GM13977 (cell line): ENCODE results near the gene NFU1.

Experiments used
- DNase-seq: peaks from one replicate; pipeline ENCODE4 v3.0.0; 2012; ENCODE audit warnings: low spot score
- in situ Hi-C: fragments of 300-500 bp; cut with MboI; formaldehyde crosslinking; loops from one replicate; pipeline ENCODE4 v1.12.0; 2022; ENCODE audit warnings: low sequenced_read_pairs, low pct_unique_long_range_greater_than_20kb, mixed read lengths, inconsistent platforms; ENCODE audit not compliant: unreplicated experiment
- TF ChIP-seq, protein P1 (sequence below): IDR thresholded peaks from 2 replicates; pipeline ENCODE4 v1.5.1; 2012; ENCODE audit warnings: mild to moderate bottlenecking, control low read depth; ENCODE audit not compliant: insufficient read depth; ENCODE audit errors: extremely low read depth, missing control alignments

The NFU1 gene

DNA sequence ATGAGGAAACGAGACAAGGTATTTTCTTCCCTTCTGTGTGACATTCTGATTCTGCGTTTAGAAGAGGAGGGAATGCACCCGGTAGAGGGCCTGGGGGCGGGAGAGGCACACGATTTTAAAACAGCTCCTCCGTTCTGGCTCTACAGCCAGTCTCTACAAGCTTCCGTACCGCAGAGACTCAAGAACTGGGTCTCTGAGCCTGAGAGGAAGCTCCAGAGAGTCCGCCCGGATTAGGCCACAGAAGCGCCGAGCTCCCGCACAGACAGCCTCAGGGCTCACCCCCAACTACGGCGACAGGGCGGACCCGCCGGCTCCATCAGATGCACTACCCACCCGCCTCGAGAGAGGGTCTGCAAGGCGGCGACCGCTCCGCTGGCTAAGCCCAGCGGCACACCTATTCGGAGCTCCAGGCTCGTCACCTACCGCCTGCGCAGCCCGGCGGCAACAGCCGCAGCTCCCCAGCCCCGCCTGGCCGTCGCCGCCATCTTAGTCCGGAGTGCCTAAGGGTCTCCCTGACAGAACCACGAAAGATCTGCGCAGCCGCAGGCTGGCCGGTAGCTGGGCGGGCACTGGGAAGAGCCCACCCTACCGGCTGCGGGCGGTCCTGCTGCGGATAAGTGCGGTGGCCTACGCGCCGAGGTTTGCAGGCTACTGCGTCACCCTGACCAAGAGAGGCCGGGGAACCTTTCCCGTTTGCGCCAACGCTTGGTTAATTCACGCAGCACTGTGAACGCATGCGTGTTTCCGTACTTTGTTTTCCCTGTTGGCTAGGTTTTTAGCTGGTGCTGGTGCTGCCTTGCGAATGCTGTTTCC is at the start of gene NFU1:
TSS of gene NFU1 (minus strand) at position 498 of the 813 bp plus-strand sequence. CDS start at position 485, 13 bp downstream.
- TF ChIP-seq, protein P1, sequence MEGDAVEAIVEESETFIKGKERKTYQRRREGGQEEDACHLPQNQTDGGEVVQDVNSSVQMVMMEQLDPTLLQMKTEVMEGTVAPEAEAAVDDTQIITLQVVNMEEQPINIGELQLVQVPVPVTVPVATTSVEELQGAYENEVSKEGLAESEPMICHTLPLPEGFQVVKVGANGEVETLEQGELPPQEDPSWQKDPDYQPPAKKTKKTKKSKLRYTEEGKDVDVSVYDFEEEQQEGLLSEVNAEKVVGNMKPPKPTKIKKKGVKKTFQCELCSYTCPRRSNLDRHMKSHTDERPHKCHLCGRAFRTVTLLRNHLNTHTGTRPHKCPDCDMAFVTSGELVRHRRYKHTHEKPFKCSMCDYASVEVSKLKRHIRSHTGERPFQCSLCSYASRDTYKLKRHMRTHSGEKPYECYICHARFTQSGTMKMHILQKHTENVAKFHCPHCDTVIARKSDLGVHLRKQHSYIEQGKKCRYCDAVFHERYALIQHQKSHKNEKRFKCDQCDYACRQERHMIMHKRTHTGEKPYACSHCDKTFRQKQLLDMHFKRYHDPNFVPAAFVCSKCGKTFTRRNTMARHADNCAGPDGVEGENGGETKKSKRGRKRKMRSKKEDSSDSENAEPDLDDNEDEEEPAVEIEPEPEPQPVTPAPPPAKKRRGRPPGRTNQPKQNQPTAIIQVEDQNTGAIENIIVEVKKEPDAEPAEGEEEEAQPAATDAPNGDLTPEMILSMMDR, result peak; percentile 58
- peak; percentile 96 for DNase-seq
- in situ Hi-C loops, result no loop called here

DNA sequence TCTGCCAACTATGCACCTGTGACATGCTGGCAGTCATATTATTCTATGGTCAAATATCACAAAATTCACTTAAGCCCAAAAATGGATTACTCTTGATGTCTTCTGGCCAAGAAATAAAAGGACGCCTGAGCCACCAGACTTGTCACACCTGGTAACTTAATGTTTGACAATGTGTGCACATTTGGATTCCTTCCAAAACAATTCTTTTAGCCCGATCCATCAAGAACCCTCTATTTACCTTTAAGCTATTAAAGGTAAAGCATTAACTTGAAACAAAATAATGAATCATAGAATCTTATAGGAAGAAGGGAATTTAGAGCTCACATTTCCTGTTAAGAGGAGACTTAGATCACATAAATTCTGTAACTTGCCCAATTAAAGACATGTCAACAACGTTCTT is 46.5 kb upstream of the NFU1 start:
- no peak for DNase-seq
- in situ Hi-C loops, result no loop called here
- TF ChIP-seq, protein P1, result no peak

DNA sequence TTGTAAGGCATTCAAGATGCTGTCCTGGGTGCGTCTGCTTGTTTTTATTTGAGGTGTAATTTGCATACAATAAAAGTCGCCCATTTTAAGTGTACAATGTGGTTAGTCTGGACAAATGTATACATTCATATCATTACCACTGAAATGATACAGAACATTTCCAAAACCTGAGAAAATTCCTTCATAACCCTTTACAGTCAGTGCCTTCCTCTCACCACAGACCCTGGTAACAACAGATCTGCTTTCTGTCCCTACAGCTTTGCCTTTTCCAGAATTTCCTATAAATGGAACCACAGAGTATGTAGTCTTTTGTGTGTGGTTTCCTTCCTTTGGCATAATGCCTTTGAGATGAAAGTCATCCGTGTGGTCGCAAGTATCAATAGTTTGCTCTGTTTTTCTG is 45.8 kb upstream of the NFU1 start:
- TF ChIP-seq, protein P1, result no peak
- in situ Hi-C loops, result no loop called here
- DNase-seq, result no peak

DNA sequence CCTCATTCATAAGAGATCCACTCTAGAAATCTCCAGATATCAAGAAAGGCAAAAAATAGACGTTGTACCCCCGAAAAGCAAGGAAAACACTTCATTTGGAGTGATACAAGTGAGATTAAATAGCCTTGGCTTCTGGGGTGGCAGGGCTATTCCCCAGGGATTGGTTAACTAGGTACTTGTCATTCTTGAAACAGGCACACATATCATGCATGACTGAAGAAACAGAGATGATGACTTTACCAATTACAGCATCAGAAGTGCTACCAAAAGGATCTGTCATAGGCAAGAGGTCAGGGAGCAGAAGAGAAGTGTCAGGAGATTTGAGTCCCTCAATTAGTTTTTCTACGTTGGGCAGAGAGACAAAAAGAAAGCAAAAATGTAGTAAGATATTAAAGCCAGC is 45.2 kb upstream of the NFU1 start:
- TF ChIP-seq, protein P1, result no peak
- no peak for DNase-seq
- in situ Hi-C loops, result no loop called here

DNA sequence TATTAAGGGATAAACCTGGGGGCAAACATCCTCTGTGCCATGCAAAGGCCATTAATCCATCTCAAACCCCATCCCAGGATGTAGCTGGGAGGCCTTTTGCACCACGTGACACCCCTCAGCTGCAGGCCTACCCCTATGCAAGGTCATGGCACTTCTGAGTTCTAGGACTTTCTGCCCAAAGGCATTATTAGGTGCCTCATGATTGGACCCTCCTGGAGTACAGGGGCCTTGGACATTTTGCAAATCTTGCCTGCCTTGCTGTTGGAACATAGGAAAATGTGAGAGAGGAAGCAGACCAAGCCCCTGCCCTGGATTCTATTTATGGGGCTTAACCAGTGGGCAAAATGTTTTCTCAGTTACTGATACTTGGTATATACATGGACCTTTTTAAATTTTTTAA is 44.2 kb upstream of the NFU1 start:
- in situ Hi-C loops, result no loop called here
- TF ChIP-seq, protein P1, result no peak
- DNase-seq, result no peak

DNA sequence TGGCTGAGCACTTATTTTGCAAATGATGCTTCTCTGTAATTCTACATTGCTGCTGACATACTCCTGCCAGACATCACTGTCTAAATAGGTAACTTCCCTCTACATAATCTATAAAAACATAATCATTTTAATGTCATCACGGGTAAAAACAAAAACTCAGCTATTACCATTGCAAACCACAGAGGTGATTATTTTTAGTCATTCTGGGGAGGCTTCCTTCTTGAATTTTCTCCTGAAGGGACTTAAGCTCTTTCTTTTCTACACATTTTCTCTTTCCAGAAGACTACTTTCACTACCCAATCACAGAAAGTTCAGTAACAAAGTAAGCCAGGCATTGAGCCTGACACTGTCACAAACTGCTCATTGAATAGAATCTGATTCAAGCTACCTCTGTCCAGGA is 40.4 kb upstream of the NFU1 start:
- TF ChIP-seq, protein P1, result no peak
- no peak for DNase-seq
- in situ Hi-C loops, result no loop called here

DNA sequence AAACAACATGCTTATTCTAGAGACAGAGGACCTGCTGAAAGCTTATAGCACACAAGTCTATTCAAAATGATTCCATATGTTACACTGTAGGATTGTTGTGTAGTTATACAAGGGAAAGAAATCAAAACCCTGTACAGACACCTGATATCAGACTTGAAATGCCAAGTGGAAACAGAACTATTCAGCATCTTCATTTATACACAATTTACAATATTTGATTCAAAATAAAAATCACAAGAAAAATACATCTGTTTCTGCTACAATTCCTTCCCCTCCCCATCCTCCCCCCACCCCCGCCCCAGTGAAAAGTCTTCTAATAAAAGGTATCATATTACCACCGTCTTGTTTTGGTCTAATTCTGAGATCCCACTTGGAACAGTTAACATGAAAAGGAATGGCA is 37.5 kb upstream of the NFU1 start:
- TF ChIP-seq, protein P1, result no peak
- DNase-seq, result no peak
- in situ Hi-C loops, result no loop called here
